GM18867 (cell line): ENCODE data around the gene CRHR1.

Experiments used
- ATAC-seq: cut with Tn5 transposase; IDR thresholded peaks from one replicate; pipeline ENCODE4 v1.9.1; 2021; ENCODE audit warnings: mild to moderate bottlenecking, moderate library complexity; ENCODE audit not compliant: unreplicated experiment

The CRHR1 gene

DNA sequence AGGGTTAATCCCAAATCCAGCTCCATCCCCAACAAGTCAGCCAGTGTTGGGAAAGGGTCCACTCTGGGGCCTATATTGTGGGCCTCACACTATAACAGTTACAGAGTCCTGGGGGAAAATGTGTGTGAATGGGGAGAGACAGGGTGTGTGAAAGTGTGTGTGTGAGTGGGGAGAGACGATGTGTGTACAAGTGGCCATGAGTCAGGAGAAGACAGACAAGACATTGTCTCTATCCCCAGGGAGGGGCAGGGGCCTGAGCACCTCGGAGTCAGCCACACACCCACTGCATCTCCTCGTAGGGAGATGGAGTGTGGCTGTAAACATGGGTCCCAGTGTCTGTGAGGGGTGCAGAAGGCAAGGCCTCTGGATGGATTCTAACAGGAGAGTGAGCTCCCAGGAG is 2.9 kb downstream of the CRHR1 start:
- ATAC-seq, result no peak

DNA sequence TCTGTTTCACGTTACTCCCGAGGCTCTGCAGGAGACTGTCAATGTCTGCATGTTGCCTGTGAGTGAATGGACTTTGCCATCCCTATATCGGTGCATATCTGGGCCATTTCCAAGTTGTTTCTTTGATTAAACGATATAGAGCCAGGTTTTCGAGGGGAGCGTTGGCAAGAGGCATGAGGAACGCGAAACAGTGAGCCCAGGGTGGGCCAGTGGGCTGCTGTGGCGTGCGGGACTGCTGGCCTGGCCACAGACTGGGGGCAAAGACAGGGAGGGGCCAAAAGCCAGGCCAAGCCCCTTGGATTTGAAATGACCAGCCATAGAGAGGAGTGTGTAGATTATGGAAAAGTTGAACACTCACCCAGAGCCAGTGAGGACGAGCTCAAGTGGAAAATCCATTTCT is 3.5 kb downstream of the CRHR1 start:
- no peak for ATAC-seq

GRCh38 chr17:45788057-45788456 is 3.9 kb downstream of the CRHR1 start:
- ATAC-seq, result no peak

DNA sequence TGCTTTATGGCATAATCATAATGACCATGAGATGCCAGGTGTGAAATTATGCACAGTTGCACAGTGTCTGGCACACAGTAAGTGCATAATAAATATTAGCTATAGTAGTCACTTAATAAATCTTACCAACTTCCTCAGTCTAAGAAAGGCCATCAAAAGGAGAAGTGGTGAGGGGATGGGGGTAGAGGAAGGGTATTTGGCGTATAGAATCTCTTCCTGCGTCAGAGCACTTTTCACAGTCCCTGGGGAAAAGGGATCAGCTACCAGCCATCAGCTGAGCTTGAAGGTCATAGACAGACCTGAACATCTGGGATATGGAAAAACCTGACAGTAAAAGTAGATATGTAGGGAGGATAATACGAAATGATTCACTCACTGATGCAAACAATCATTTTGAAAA is 5.8 kb downstream of the CRHR1 start:
- no peak for ATAC-seq

- ATAC-seq, result no peak
These were observed 6.3 kb downstream of the CRHR1 start for GRCh38 chr17:45790296-45790922.

- ATAC-seq, result no peak
These were observed 7.0 kb downstream of the CRHR1 start for GRCh38 chr17:45791041-45791582.

- no peak for ATAC-seq
These were observed 7.8 kb downstream of the CRHR1 start for GRCh38 chr17:45791935-45792334.

DNA sequence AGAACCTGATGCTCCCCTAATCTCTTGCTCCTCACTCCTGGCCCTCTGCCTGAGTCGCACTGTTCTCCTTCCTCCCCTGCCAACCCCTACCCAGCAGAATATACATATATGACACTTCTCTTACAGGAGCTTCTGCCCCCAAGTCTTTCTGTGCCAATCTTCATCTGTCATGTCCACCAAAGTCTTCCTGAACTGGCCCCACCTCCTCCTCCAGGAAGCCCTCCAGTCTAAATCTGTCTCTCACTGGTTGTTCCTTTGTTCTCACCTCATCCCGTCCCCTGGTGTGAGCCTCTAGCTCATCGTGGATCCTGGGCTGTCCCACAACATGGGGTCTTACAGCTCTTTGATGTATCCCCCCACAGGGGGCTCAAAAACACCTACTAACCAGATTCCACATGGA is 8.3 kb downstream of the CRHR1 start:
- ATAC-seq, result no peak

DNA sequence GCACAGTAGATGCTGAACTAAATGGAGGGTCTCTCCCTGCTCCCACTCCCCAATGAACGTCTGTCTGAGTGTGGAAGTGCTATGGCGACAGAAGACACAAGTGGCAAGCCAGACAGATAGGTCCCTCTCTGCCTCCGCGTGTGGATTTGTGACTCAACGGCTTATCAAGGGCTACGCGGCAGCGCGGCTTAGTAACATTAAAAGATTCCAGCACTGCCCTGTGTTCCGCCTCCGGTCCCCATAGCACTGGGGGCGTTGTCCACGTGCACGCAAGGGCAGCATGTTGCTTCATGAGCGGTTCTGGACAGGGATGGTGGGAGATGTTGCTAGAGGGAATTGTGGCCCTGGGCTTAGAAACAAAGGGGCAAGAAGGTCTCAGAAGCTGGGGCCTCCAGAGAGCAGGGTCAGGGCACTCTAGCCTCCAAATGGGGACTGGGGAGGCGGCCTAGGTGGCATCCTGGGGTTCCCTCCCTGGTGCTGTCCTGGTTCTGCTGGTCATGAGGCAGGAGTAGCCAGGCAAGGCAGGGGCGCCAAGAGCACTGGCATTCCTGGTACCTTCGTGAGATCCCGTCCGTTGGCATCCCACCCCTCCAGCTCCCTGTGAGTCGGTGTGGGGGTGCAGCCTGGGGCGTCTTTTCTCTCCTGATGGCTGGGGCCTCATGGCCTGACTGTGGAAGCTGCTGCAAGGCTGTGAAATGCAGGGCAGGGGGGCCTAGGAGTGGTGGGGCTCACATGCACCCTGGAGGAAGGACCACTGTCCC is 9.1 kb downstream of the CRHR1 start:
- ATAC-seq, result no peak

GRCh38 chr17:45793999-45794540 is 9.9 kb downstream of the CRHR1 start:
- no peak for ATAC-seq

DNA sequence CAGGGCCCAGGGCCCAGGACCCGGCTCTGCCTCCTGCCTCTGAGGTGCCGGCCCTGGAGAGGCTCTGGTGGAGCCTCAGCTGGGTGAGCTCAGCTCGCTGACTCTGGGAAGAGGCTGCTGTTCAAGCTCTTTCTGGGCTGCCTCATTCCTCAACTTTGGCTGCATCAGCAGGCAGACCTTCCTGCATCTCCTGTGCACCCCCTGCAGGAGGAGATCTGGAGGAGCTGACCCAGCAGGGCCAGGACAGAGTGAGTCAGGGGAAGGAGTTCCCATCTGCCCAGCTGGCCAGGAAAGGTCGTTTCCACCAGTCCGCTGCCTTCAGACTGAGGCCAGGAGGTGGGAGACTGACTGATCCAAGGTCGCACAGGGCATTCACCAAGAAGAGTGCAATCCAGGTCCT is 10.7 kb downstream of the CRHR1 start:
- no peak for ATAC-seq

DNA sequence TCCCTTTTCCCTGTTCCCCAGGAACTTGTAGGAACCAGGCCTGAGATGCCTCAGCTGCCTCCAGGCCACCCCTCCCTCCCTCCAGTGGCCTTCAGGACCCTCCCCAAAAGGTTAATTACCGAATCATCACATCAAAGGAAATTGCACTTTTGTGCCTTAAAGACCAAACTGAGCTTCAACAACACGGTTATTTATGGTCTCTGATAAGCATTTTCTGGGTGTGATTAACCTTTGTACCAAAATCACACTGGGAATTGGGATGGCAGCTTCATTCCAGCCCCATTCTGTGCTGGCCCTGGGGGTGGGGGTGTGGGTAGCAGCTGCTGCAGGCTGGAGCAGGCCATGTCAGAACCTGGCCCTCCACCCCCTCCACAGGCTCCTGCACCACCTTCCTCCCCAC is 16.7 kb downstream of the CRHR1 start:
- ATAC-seq, result no peak

GRCh38 chr17:45801421-45801820 is 17.3 kb downstream of the CRHR1 start:
- no peak for ATAC-seq

- ATAC-seq, result no peak
These were observed 24.7 kb downstream of the CRHR1 start for GRCh38 chr17:45808845-45809244.

DNA sequence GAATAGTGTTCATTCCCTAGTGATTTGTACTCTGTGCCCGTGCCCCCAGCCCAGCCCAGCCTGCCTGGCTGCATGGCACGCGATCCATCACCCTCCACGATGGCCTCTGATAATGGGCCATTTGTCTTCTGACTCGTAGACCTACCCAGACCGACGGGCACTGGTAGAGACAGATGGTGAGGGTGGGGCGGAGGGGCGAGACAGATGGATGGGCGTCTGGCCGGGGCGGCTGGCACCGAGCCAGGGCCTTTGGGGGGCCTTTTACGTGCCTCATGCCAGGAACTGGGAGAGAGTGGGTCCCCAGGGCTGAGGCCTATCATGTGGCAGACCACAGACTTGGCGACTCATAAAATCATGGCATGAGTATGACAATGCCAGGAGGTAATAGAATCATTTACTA is 25.4 kb downstream of the CRHR1 start:
- no peak for ATAC-seq

DNA sequence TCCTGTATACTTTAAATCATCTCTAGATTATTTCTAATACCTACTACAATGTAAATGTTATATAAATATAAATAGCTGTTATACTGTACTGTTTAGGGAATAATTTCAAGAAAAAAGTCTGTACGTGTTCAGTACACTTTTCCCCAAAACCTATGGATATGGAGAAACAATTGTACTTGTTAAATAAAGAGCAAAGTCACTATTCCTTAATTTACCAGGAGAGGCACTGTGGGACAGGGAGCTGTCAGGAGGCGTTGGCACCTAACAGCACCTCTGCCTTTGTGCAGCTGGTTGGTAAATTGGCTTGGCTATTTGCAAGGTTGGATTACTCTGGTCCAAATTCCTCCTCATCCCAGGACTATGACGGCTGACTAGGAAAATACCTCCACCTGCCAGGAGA is 28.0 kb downstream of the CRHR1 start:
- no peak for ATAC-seq

- ATAC-seq, result no peak
These were observed 29.1 kb downstream of the CRHR1 start for GRCh38 chr17:45813048-45813725.

DNA sequence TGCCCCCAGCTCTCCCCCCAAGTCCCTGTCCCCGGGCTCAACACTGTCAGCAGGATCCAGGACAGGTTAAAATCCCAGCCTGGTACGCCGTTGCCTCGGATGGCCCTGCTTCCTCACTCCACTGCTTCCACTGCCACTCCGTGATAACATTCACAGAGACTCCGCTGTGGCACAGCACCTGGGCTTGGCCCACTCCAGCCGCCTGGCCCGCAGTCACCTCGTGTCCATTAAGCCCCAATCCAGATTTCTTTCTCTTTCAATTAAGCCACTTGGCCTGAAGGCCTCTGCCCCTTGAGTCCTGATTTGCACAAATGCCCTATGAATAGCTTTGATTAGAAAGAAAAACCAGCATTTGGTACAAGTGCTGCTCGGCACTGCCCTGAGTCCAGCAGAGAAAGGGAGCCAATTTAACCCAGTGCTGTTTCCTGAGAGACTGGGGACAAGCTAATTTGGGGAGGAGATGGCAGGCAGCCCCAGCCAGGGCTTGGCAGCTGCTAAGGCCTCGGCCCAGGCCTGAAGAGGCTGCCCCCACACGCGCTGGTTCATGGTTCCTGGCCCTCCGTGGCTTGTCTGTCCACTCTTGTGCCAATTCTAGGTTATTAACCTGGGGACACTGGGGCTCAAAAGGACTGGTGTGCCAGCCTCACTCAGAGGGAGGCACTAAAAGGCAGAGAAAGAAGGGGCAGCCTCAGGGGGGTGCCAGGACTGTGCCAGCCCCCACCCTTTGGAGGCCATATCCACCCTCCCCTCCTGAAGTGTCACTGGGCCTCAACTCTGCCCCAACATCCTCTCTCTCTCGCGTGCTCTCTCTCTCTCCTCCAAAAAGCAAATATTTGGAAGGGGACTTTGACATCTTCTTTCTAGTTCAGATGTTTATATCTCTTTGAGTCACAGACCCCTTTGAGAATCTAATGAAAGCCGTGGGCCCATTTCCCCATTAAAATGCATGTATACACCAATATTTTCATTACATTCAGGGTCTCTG is 30.8 kb downstream of the CRHR1 start:
- ATAC-seq, result no peak

- no peak for ATAC-seq
These were observed 31.6 kb downstream of the CRHR1 start for GRCh38 chr17:45815752-45816151.

GRCh38 chr17:45818041-45818440 is 33.9 kb downstream of the CRHR1 start:
- no peak for ATAC-seq
